Liver (tissue), 9 donors: ENCODE data around the gene ADGRG1. TPM values are rescaled to one million over a fixed set of nuclear protein-coding genes. Genes with fewer than 3 reads are reported as not detected.

Experiments used
- DNase-seq: peaks from one replicate; pipeline ENCODE4 v3.0.0-alpha.2; 2017; ENCODE audit warnings: low spot score
- H3K27ac ChIP-seq, 2 donors: one replicate each; pipeline ENCODE4 v1.7.0; 2013; ENCODE audit warnings: inconsistent platforms in 2 of 2, low read length in 2 of 2, control low read depth in 1 of 2, low read depth in 1 of 2, mild to moderate bottlenecking in 1 of 2
- H3K27me3 ChIP-seq, 4 donors: one replicate each; pipeline versions ENCODE4 v1.6.1 to v1.7.0; 2013; ENCODE audit warnings: low read length in 3 of 4, inconsistent platforms in 1 of 4, mild to moderate bottlenecking in 1 of 4, moderate library complexity in 1 of 4; ENCODE audit not compliant: control insufficient read depth in 4 of 4, insufficient read depth in 4 of 4
- H3K36me3 ChIP-seq, 4 donors: one replicate each; pipeline versions ENCODE4 v1.6.1 to v1.7.0; 2013; ENCODE audit warnings: low read length in 3 of 4, mild to moderate bottlenecking in 3 of 4, low read depth in 1 of 4, moderate library complexity in 1 of 4; ENCODE audit not compliant: control insufficient read depth in 4 of 4, insufficient read depth in 3 of 4
- H3K4me1 ChIP-seq, 4 donors: one replicate each; pipeline versions ENCODE4 v1.6.1 to v1.7.0; 2013; ENCODE audit warnings: low read length in 3 of 4, mild to moderate bottlenecking in 3 of 4, moderate library complexity in 1 of 4; ENCODE audit not compliant: control insufficient read depth in 4 of 4, insufficient read depth in 4 of 4
- H3K4me3 ChIP-seq, 3 donors: one replicate each; pipeline versions ENCODE4 v1.6.1 to v1.7.0; 2013; ENCODE audit warnings: low read length in 3 of 3, control low read depth in 1 of 3, low read depth in 1 of 3, mild to moderate bottlenecking in 1 of 3
- H3K9ac ChIP-seq, 2 donors: one replicate each; pipeline ENCODE4 v1.7.0; 2013; ENCODE audit warnings: low read length in 2 of 2, mild to moderate bottlenecking in 2 of 2, moderate library complexity in 2 of 2, control low read depth in 1 of 2, low read depth in 1 of 2
- H3K9me3 ChIP-seq, 4 donors: one replicate each; pipeline versions ENCODE4 v1.6.1 to v1.7.0; 2013; ENCODE audit warnings: low read length in 3 of 4; ENCODE audit not compliant: control insufficient read depth in 4 of 4
- ATF3 ChIP-seq: IDR thresholded peaks from 2 replicates; pipeline ENCODE4 v1.6.1; 2016; ENCODE audit warnings: antibody characterized with exemption
- CTCF ChIP-seq: fragments of 150-350 bp; IDR thresholded peaks from 2 replicates; pipeline ENCODE4 v1.5.1; 2017; ENCODE audit warnings: improper control_type of control experiment, low read depth, low read length; ENCODE audit not compliant: missing input control
- EGR1 ChIP-seq, 2 donors: IDR thresholded peaks; 2 replicates each; pipeline ENCODE4 v1.6.1; 2016 to 2018; ENCODE audit warnings: antibody characterized with exemption in 2 of 2, low read depth in 2 of 2
- FOXA1 ChIP-seq: IDR thresholded peaks from 2 replicates; pipeline ENCODE4 v1.6.1; 2016; ENCODE audit warnings: antibody characterized with exemption
- FOXA2 ChIP-seq: IDR thresholded peaks from 2 replicates; pipeline ENCODE4 v1.6.1; 2016; ENCODE audit warnings: antibody characterized with exemption
- GABPA ChIP-seq, 2 donors: IDR thresholded peaks in 1 of 2; conservative IDR thresholded peaks in 1 of 2; 2 replicates each; pipeline ENCODE4 v1.6.1; 2016; ENCODE audit warnings: antibody characterized with exemption in 2 of 2, mild to moderate bottlenecking in 1 of 2, moderate library complexity in 1 of 2
- HNF4A ChIP-seq, 2 donors: conservative IDR thresholded peaks; 2 replicates each; pipeline ENCODE4 v1.6.1; 2016; ENCODE audit warnings: antibody characterized with exemption in 2 of 2, mild to moderate bottlenecking in 2 of 2
- HNF4G ChIP-seq: IDR thresholded peaks from 2 replicates; pipeline ENCODE4 v1.6.1; 2016; ENCODE audit warnings: antibody characterized with exemption
- JUND ChIP-seq, 2 donors: IDR thresholded peaks; 2 replicates each; pipeline ENCODE4 v1.6.1; 2016; ENCODE audit warnings: antibody characterized with exemption in 2 of 2
- MAX ChIP-seq: IDR thresholded peaks from 2 replicates; pipeline ENCODE4 v1.6.1; 2016; ENCODE audit warnings: antibody characterized with exemption
- RAD21 ChIP-seq, 2 donors: IDR thresholded peaks; 2 replicates each; pipeline ENCODE4 v1.6.1; 2016; ENCODE audit warnings: antibody characterized with exemption in 2 of 2, mild to moderate bottlenecking in 2 of 2
- REST ChIP-seq: IDR thresholded peaks from 2 replicates; pipeline ENCODE4 v1.6.1; 2016; ENCODE audit warnings: antibody characterized with exemption, mild to moderate bottlenecking
- RXRA ChIP-seq, 2 donors: IDR thresholded peaks; 2 replicates each; pipeline ENCODE4 v1.6.1; 2017 to 2018; ENCODE audit warnings: antibody characterized with exemption in 2 of 2, mild to moderate bottlenecking in 1 of 2
- SP1 ChIP-seq: IDR thresholded peaks from 2 replicates; pipeline ENCODE4 v1.6.1; 2018; ENCODE audit warnings: antibody characterized with exemption, mild to moderate bottlenecking
- YY1 ChIP-seq: IDR thresholded peaks from 2 replicates; pipeline ENCODE4 v1.6.1; 2016; ENCODE audit warnings: antibody characterized with exemption, mild to moderate bottlenecking
- ZBTB33 ChIP-seq: IDR thresholded peaks from 2 replicates; pipeline ENCODE4 v1.6.1; 2016; ENCODE audit warnings: antibody characterized with exemption
- WGBS: extraction: QIAGEN DNeasy Blood & Tissue Kit; methylation state at CpG from one replicate; pipeline ENCODE4 v1.1.7; 2013; 5-methylcytosine and 5-hydroxymethylcytosine counted together
- polyA plus RNA-seq, 2 donors: library from polyadenylated mRNA; stranded (reverse) in 1 of 2; unstranded in 1 of 2; fragments of 200-250 nt in 1 of 2; fragments of >200 nt in 1 of 2; fragmentation: Nextera tagmentation in 1 of 2; extraction: Ambion mirVana in 1 of 2; gene quantifications; one replicate each; pipeline versions ENCODE4 v1.2.1 to v1.2.3, GENCODE V29; 2013 to 2015
- total RNA-seq, 2 donors: library from RNA; depleted of rRNA; stranded (reverse); fragments of >200 nt; gene quantifications; one replicate each; pipeline ENCODE4 v1.2.3, GENCODE V29; 2014
- donor health status: healthy.
- donor health status: healthy.
- donor health status: healthy.
- donor health status: healthy.
- donor health status: healthy.

ADGRG1 gene
- total and polyA plus RNA-seq, 4 donors, result 1.7 to 3.3 (median 2.0) TPM

- TF ChIP-seq FOXA2, result no peak
- no peak for TF ChIP-seq ZBTB33
- TF ChIP-seq RXRA (IDR thresholded peaks at IDR 0.05), result no peak
- no peak for TF ChIP-seq REST
- TF ChIP-seq JUND (IDR thresholded peaks at IDR 0.05), result no peak
- no peak for TF ChIP-seq RAD21 (IDR thresholded peaks at IDR 0.05)
- TF ChIP-seq FOXA1, result no peak
- no peak for TF ChIP-seq ATF3
- TF ChIP-seq MAX, result no peak
- Histone ChIP-seq H3K4me1 (peaks cover 0 to 3% (median 0%) of the 10 kb centered on the region in 4 donors), H3K27me3 (no peaks in the 10 kb centered on the region), H3K9ac (no peak overlapping the region), H3K9me3 (no peaks in the 10 kb centered on the region), H3K27ac (no peak overlapping the region), H3K36me3 (no peaks in the 10 kb centered on the region), H3K4me3 (no peak overlapping the region)
- DNase-seq, result no peak
- 89% methylated on average over 5 of the region's 5 CpGs for WGBS
Observed at GRCh38 chr16:57711346-57711745, 82.9 kb downstream of the ADGRG1 start.

- H3K36me3 ChIP-seq, result no peaks in the 10 kb centered on the region
- no peaks in the 10 kb centered on the region for H3K9me3 ChIP-seq
- H3K27ac ChIP-seq, result no peak overlapping the region
- H3K4me3 ChIP-seq, result no peak overlapping the region
- no peak for TF ChIP-seq SP1
- no peak for TF ChIP-seq GABPA (IDR thresholded peaks at IDR 0.05 in 1 of 2, conservative IDR thresholded peaks at IDR 0.05 in 1 of 2)
- TF ChIP-seq FOXA2, result no peak
- TF ChIP-seq ATF3, result no peak
- no peak for TF ChIP-seq REST
- no peak for TF ChIP-seq RXRA (IDR thresholded peaks at IDR 0.05)
- TF ChIP-seq RAD21 (IDR thresholded peaks at IDR 0.05), result no peak
- TF ChIP-seq EGR1 (IDR thresholded peaks at IDR 0.05; ENCODE audit: low read depth in 2 of 2), result no peak
- no peak for TF ChIP-seq YY1
- no peak for TF ChIP-seq CTCF
- TF ChIP-seq HNF4A (conservative IDR thresholded peaks at IDR 0.05), result no peak
- no peak for TF ChIP-seq ZBTB33
- no peak for TF ChIP-seq MAX
- no peak for TF ChIP-seq HNF4G
- WGBS, result 93% methylated on average over 3 of the region's 3 CpGs
- H3K4me1 ChIP-seq, result peaks cover 0 to 3% (median 0%) of the 10 kb centered on the region in 4 donors
- no peak overlapping the region for H3K9ac ChIP-seq
- no peaks in the 10 kb centered on the region for H3K27me3 ChIP-seq
- no peak for DNase-seq
Observed at GRCh38 chr16:57711993-57712392, 83.6 kb downstream of the ADGRG1 start.
